Measurements from ENCODE around the gene SF3A1.
"Not testable (repeated sequence)": the region's sequence is repeated elsewhere in the genome, so short reads cannot be mapped to it uniquely, and the experiment has no call there.

The SF3A1 gene

DNA sequence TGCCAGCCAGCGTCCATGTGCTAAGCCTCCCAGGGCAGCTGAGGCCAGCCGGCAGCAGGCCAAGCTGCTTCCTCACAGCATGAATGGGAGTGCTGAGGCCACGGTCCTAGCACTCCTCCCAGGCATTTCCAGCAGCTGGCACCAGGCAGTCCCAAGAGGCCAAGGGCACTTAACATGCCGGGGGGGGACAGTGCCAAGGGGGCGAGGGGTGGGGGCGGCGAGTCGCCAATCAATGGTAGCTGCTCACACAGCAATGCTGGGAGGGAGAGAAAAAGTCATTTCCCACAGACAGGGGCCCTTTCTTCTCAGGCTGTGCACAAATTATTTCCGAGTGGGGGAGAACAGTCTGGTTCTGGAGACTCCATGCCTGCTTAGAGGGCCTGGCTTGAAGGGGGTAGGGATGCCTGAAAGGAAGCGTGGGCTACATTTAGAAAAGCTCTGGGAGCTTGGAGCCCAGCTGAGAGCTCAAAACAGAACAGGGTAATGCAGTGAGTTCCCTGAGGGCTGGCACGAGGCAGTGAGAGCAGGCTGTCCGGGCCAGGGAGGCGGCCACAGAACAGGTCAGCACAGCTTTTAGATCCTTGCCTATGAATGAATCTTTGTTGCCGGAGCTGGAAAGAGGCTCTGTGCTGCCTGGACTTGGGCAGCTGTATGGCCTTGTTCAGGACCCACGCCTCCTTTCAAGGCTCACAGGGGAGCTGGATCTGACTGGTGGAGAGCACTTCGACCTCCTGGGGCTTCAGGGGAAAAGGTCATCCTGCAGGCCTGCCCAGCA lies 15.6 kb downstream of the SF3A1 start:
- no peak for DNase-seq (ENCODE audit: low read depth)
- TF ChIP-seq, protein P1, sequence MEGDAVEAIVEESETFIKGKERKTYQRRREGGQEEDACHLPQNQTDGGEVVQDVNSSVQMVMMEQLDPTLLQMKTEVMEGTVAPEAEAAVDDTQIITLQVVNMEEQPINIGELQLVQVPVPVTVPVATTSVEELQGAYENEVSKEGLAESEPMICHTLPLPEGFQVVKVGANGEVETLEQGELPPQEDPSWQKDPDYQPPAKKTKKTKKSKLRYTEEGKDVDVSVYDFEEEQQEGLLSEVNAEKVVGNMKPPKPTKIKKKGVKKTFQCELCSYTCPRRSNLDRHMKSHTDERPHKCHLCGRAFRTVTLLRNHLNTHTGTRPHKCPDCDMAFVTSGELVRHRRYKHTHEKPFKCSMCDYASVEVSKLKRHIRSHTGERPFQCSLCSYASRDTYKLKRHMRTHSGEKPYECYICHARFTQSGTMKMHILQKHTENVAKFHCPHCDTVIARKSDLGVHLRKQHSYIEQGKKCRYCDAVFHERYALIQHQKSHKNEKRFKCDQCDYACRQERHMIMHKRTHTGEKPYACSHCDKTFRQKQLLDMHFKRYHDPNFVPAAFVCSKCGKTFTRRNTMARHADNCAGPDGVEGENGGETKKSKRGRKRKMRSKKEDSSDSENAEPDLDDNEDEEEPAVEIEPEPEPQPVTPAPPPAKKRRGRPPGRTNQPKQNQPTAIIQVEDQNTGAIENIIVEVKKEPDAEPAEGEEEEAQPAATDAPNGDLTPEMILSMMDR (IDR thresholded peaks at IDR 0.05; ENCODE audit: control insufficient read depth, insufficient read depth, low read depth, low read length, missing control alignments): no peak
- no peak overlapping the region for H3K4me3 ChIP-seq (ENCODE audit: control insufficient read depth, low read depth, low read length)

DNA sequence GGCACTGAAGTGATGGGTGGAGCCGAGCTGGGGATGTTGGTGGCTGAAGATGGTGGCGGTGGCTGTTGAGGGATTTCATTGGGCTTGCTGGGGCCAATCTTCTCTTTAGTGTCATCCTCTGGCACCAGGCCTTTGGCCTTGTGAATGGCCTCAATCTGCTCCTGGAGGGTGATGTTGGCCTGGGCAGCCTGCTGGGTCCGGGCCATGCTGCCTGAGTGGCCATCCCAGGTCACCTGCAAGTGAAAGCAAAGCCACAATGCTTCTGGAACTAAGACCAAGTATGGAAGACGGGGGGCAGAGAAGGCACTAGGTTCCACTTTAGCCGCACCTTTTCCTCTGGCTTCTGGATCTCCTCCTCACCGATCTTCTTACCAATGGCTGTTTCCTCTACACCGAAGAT lies 17.9 kb downstream of the SF3A1 start:
- TF ChIP-seq, protein P1 (IDR thresholded peaks at IDR 0.05; ENCODE audit: control insufficient read depth, insufficient read depth, low read depth, low read length, missing control alignments): no peak
- no peak overlapping the region for H3K4me3 ChIP-seq (ENCODE audit: control insufficient read depth, low read depth, low read length)

DNA sequence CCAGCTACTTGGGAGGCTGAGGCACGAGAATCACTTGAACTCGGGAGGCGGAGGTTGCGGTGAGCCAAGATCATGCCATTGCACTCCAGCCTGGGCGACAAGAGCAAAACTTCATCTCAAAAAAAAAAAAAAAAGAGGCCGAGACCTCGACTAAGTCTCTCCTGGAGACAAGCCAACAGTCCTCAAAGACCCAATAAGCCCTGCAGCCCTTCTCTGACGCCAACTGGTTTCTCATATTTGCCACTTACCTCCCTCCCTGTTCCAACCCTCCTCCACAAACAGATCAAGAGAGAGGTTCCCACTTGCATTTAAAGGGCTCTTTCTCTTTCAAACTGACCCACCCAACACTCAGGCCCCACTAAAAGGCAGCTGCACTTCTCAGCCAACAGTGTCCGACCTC lies 18.4 kb downstream of the SF3A1 start:
- not testable (repeated sequence) for DNase-seq (ENCODE audit: low read depth)

More for the DNA sequence above, 17.9 kb downstream of the SF3A1 start:
- no peak for DNase-seq (ENCODE audit: low read depth)

DNA sequence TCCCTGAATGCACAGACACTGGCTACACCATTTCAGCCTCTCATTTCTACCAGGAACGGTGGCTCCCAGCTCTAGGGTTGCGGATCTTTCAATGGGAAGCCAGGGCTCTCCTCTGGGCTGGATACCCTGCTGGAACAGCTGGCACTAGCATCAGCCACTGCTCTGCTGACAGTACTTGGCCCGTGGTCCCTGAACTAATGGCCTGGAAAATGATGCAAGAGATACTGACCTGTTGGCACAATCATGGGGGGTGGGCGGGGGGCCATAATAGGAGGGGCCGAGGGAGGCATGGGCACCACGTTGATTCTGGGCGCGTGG lies 19.3 kb downstream of the SF3A1 start:
- TF ChIP-seq, protein P1 (IDR thresholded peaks at IDR 0.05; ENCODE audit: control insufficient read depth, insufficient read depth, low read depth, low read length, missing control alignments): no peak
- no peak overlapping the region for H3K4me3 ChIP-seq (ENCODE audit: control insufficient read depth, low read depth, low read length)
- no peak for DNase-seq (ENCODE audit: low read depth)

More for the DNA sequence above, 18.4 kb downstream of the SF3A1 start:
- H3K4me3 ChIP-seq (ENCODE audit: control insufficient read depth, low read depth, low read length): not testable (repeated sequence)

DNA sequence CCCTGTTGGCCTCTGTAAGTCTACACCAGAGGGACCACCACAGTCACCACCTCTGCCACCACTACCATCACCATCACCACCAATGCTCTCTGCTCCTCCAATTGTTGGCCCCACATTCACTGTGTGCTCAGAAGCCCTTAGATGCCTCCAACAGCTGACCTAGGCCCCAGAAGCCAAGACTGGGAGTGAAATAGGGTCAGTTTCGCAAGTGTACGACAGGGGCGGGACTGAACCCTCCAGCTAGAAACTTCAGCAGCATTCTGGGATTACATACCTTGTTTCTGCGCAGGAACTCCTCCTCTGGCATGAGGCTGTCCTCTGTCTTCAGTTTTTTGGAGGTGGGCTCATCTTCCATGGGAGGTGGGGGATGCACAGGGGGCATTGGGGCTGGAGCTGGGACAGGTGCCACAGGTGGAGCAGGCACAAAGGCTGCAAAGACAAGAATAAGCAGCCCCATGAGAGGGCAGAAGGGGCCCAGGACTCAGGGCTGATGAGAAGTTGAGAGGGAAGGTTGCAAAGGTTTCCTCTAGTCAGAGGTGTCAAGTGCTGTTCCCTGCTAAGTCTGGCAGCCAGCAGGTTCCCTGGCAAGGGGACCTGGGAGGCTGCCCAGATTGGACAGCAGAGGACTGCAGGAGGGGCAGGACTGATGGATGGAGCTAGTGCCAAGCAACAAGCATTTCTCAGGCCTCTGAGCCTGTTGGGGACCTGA lies 19.8 kb downstream of the SF3A1 start:
- DNase-seq (ENCODE audit: low read depth): no peak
- TF ChIP-seq, protein P1 (IDR thresholded peaks at IDR 0.05; ENCODE audit: control insufficient read depth, insufficient read depth, low read depth, low read length, missing control alignments): no peak
- no peak overlapping the region for H3K4me3 ChIP-seq (ENCODE audit: control insufficient read depth, low read depth, low read length)

DNA sequence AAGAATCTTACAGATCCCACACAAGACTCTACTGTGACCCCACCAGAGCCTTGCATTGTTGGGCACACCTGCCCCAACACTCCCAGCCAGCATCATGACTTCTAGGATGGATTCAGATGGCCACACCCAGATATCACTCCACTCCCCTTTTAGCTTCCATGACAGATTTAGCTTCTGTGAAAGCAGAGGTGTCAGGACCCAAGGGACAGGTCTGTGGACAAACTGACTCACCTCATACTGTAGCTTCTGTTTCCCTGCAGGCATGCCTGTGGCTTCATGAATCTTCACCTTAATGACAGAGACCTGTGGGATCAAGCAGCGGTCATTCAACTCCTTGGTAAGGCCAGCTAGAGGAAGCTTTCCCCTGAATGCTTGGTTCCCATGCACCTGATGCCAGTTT lies 21.5 kb downstream of the SF3A1 start:
- no peak overlapping the region for H3K4me3 ChIP-seq (ENCODE audit: control insufficient read depth, low read depth, low read length)
- no peak for DNase-seq (ENCODE audit: low read depth)
- TF ChIP-seq, protein P1 (IDR thresholded peaks at IDR 0.05; ENCODE audit: control insufficient read depth, insufficient read depth, low read depth, low read length, missing control alignments): no peak

DNA sequence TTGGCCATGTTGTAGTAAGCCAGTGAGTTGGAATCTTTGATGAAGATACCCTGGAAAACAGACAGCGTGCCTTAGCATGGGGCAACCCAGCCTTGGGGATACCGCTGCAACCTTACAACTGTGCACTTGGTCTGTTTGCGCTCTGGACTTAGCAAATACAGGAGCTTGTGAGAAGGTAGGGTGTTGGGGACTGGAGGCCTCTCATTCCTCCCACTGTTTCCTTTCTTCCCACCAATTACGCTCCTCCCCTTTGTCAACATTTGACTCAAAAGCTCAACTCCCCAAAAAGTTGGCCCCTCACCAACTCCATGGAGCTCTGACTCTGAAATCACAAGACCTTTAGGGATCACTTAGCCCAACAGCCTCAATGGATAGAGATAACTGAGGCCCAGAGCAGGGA lies 22.0 kb downstream of the SF3A1 start:
- no peak overlapping the region for H3K4me3 ChIP-seq (ENCODE audit: control insufficient read depth, low read depth, low read length)
- TF ChIP-seq, protein P1 (IDR thresholded peaks at IDR 0.05; ENCODE audit: control insufficient read depth, insufficient read depth, low read depth, low read length, missing control alignments): no peak
- no peak for DNase-seq (ENCODE audit: low read depth)
